Gastroesophageal sphincter (tissue), 4 donors: Measurements from ENCODE around the gene AEN. TPM values are rescaled to one million over a fixed set of nuclear protein-coding genes. Genes with fewer than 3 reads are reported as not detected.

Source experiments
- ATAC-seq: fragments of 150-250 bp; one replicate; pipeline ENCODE4 v1.9.1; 2016; ENCODE audit warnings: mild to moderate bottlenecking, moderate library complexity
- H3K27ac ChIP-seq, 4 donors: fragments of 200-600 bp; sonication (generic) in 3 of 4; 1 replicate in 3 of 4; 2 replicates in 1 of 4; pipeline ENCODE4 v1.5.1; 2016 to 2019
- H3K27me3 ChIP-seq: fragments of 200-600 bp; sonication (generic); one replicate; pipeline ENCODE4 v1.5.1; 2019
- H3K36me3 ChIP-seq, 2 donors: fragments of 200-600 bp; sonication (generic); one replicate each; pipeline ENCODE4 v1.5.1; 2019; ENCODE audit warnings: control low read depth in 1 of 2
- H3K4me1 ChIP-seq, 3 donors: fragments of 200-600 bp; sonication (generic); 1 replicate in 2 of 3; 2 replicates in 1 of 3; pipeline ENCODE4 v1.5.1; 2016 to 2019; ENCODE audit warnings: control low read depth in 2 of 3
- H3K4me3 ChIP-seq, 2 donors: fragments of 200-600 bp; sonication (generic); one replicate each; pipeline ENCODE4 v1.5.1; 2019; ENCODE audit warnings: mild to moderate bottlenecking in 1 of 2, moderate library complexity in 1 of 2
- H3K9me3 ChIP-seq, 3 donors: fragments of 200-600 bp; sonication (generic); one replicate each; pipeline ENCODE4 v1.5.1; 2017 to 2019; ENCODE audit warnings: control low read depth in 2 of 3
- EP300 ChIP-seq: sonication (generic); formaldehyde crosslinking; IDR thresholded peaks from one replicate; pipeline ENCODE4 v1.6.1; 2017; ENCODE audit warnings: antibody characterized with exemption, mild to moderate bottlenecking
- POLR2A ChIP-seq, 2 donors: fragments of 450-650 bp; IDR thresholded peaks; one replicate each; pipeline ENCODE4 v1.6.1; 2017; ENCODE audit warnings: antibody characterized with exemption in 2 of 2, mild to moderate bottlenecking in 2 of 2, moderate library complexity in 1 of 2
- POLR2AphosphoS5 ChIP-seq: sonication (generic); formaldehyde crosslinking; IDR thresholded peaks from one replicate; pipeline ENCODE4 v1.6.1; 2017; ENCODE audit warnings: antibody characterized with exemption
- WGBS, 2 donors: methylation state at CpG; one replicate each; pipeline ENCODE4 v1.1.5; 2018; ENCODE audit warnings: low coverage in 1 of 2; 5-methylcytosine and 5-hydroxymethylcytosine counted together
- small RNA-seq, 4 donors: library from RNA; depleted of rRNA; stranded (forward); fragments of <200 nt; gene quantifications; one replicate each; pipeline ENCODE3, GENCODE V24; 2016
- total RNA-seq, 4 donors: library from RNA; depleted of rRNA; stranded (reverse); fragments of >200 nt; gene quantifications; one replicate each; pipeline ENCODE4 v1.1.0, GENCODE V29; 2016
- TF ChIP-seq, protein P1 (sequence below), 4 experiments: fragments of 200-600 bp in 2 of 4; fragments of 450-650 bp in 2 of 4; sonication (generic) in 1 of 4; IDR thresholded peaks; one replicate each; pipeline ENCODE4 v1.5.1; 2017 to 2019; ENCODE audit warnings: antibody characterized with exemption in 4 of 4, mild to moderate bottlenecking in 2 of 4, moderate library complexity in 2 of 4

AEN gene
- total RNA-seq, 4 donors from 2014 or later: 11.0 to 23.4 (median 18.1) TPM

DNA sequence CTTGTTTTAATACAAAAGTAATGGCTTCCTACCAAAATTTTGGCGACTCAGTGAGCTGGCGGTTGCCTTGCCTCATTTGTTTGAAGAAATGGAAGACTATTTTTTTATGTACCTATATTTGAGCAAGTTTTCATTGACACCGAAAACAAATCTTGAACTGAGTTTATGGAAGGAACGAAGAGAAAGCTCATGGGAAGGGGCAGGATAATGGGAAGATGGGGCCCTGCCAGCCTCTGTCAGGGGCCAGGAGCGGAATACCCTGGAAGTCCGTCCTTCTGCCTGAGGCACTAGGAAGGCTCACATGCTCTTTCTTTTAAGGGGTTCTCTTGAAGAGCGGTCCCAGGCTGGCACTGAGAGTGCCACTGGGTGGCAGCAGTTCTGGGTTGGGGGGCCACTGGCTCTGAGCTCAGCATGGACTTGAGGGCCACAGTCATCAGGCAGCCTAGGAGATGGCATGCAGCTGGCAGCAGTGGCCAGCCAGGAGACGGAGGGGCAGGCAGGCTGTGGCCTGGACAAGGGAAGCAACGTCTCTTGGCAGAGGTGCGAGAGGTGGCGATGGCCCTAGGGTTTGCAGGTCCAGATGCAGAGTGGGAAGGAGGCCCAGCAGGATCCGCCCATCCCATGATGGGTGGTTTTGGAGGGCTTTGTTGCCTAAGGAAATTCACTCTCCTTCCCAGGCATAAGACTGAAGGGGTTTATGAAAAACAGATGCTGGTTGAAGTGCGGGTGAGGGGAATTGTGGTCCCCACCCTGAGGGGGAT, 59.3 kb downstream of the AEN start:
- Histone ChIP-seq H3K27me3 (peaks cover 11% of the 10 kb centered on the region), H3K4me3 (no peak overlapping the region), H3K36me3 (no peaks in the 10 kb centered on the region), H3K27ac (no peak overlapping the region), H3K4me1 (no peaks in the 10 kb centered on the region), H3K9me3 (no peaks in the 10 kb centered on the region)
- no peak for ATAC-seq
- 84 to 88% methylated on average over 7 to 11 of the region's 13 CpGs for WGBS, 2 donors
- no peak for TF ChIP-seq EP300
- no peak for TF ChIP-seq POLR2AphosphoS5
- TF ChIP-seq POLR2A (IDR thresholded peaks at IDR 0.05): no peak
- TF ChIP-seq, protein P1, sequence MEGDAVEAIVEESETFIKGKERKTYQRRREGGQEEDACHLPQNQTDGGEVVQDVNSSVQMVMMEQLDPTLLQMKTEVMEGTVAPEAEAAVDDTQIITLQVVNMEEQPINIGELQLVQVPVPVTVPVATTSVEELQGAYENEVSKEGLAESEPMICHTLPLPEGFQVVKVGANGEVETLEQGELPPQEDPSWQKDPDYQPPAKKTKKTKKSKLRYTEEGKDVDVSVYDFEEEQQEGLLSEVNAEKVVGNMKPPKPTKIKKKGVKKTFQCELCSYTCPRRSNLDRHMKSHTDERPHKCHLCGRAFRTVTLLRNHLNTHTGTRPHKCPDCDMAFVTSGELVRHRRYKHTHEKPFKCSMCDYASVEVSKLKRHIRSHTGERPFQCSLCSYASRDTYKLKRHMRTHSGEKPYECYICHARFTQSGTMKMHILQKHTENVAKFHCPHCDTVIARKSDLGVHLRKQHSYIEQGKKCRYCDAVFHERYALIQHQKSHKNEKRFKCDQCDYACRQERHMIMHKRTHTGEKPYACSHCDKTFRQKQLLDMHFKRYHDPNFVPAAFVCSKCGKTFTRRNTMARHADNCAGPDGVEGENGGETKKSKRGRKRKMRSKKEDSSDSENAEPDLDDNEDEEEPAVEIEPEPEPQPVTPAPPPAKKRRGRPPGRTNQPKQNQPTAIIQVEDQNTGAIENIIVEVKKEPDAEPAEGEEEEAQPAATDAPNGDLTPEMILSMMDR (IDR thresholded peaks at IDR 0.05): no peak

DNA sequence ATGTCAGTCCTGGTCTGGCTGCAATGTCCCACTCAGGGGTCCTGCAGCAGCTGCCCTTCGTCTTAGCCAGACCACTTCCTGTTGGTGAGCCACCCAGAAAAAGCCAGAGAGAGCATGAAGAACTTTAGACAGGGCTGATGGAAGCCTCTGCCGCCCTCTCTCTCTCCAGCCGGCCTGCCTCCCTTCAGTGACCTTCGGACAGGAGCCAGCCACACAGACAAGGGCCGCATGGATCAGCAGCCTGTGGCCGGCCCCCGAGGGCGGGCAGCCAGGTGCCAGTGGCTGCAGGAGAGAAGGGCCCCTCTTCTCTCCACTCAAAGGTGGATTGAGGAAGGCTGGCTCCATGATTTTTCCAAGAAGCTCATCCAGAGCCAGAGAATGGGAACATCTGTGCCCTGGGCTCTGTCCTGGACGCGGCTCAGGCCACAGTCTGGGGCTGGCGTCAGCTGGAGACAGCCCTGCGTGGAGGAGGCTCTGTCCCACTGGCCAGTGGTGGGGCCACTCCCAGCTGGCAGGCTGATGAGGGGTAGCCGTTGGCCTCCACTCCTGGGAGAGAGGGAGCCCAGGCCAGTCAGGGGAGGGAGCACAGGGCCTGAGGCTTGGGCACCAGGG, 60.6 kb downstream of the AEN start:
- no peaks in the 10 kb centered on the region for H3K9me3 ChIP-seq
- ATAC-seq: no peak
- 40% methylated on average over 1 of the region's 13 CpGs; no CpG with 5 or more reads in 1 of the 2 donors for WGBS, 2 donors
- H3K4me3 ChIP-seq: no peak overlapping the region
- H3K36me3 ChIP-seq: no peaks in the 10 kb centered on the region
- TF ChIP-seq EP300 (no peak), POLR2AphosphoS5 (no peak), POLR2A (IDR thresholded peaks at IDR 0.05) (no peak)
- TF ChIP-seq, protein P1 (IDR thresholded peaks at IDR 0.05): no peak
- H3K27me3 ChIP-seq: peaks cover 11% of the 10 kb centered on the region
- H3K27ac ChIP-seq: no peak overlapping the region
- no peaks in the 10 kb centered on the region for H3K4me1 ChIP-seq

Small RNA genes within 50 kb of the gene (small RNA-seq; reads per million reads assigned to genes)
- 0 reads per million in 4 donors for gene MIR1179
- 0 reads per million in 4 donors for gene MIR7-2

Other genes starting within 250 kb of the AEN start
- gene MRPL46, start 154.0 kb upstream of the AEN start, total RNA-seq: 10 to 100 TPM; 22.6 to 26.9 (median 22.9) TPM
- 10 to 100 TPM; 19.5 to 27.5 (median 25.7) TPM for gene MRPS11, start 153.6 kb upstream of the AEN start, total RNA-seq
- 10 to 100 TPM in 1 of 4 donors, 1 to 10 TPM in 3; 1.3 to 11.5 (median 6.6) TPM for gene DET1, start 74.7 kb upstream of the AEN start, total RNA-seq
- 1 to 10 TPM; 2.5 to 8.7 (median 5.9) TPM for gene ISG20, start 17.7 kb downstream of the AEN start, total RNA-seq
- under 1 TPM in 3 of 4 donors, not detected in 1; 0.04 to 0.17 (median 0.13) TPM for gene ACAN, start 182.1 kb downstream of the AEN start, total RNA-seq